Measurements from ENCODE around the gene POC1A.

The POC1A gene

DNA sequence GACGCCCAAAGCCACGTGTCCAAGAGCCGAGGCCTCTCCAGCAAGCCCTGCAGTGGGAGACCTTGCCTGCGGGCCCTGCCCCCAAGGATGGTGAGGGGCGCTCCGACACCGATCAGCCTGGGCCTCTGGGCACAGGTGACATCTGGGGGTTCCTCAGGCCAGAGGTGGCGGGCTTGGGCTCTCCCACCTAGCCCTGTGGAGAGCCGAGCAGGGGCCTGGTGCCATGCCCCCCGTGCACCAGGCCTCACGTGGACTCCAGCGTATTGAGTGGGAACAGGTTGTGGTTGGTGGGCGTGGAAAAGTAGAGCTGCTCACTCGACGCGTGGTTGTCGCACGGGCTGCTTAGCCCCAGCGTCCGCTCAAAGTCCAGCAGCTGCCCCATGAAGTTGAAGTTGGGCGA, 103.7 kb downstream of the POC1A start:
- Histone ChIP-seq H3K27ac (no peak overlapping the region), H3K36me3 (ENCODE audit: insufficient read depth) (no peaks in the 10 kb centered on the region), H3K4me2 (no peak overlapping the region), H3K79me2 (ENCODE audit: insufficient read depth, low read depth) (no peaks in the 10 kb centered on the region), H3K9ac (no peak overlapping the region), H3K4me3 (IDR thresholded peaks at IDR 0.05; ENCODE audit: insufficient read depth, low read depth, low read length) (no peak overlapping the region), H3K4me1 (ENCODE audit: low read depth, poor library complexity, severe bottlenecking) (peaks cover 7% of the 10 kb centered on the region), H2AFZ (ENCODE audit: low read depth) (no peak overlapping the region), H4K20me1 (ENCODE audit: insufficient read depth) (no peaks in the 10 kb centered on the region), H3K27me3 (ENCODE audit: insufficient read depth, low read depth) (no peaks in the 10 kb centered on the region)
- TF ChIP-seq, protein P1, sequence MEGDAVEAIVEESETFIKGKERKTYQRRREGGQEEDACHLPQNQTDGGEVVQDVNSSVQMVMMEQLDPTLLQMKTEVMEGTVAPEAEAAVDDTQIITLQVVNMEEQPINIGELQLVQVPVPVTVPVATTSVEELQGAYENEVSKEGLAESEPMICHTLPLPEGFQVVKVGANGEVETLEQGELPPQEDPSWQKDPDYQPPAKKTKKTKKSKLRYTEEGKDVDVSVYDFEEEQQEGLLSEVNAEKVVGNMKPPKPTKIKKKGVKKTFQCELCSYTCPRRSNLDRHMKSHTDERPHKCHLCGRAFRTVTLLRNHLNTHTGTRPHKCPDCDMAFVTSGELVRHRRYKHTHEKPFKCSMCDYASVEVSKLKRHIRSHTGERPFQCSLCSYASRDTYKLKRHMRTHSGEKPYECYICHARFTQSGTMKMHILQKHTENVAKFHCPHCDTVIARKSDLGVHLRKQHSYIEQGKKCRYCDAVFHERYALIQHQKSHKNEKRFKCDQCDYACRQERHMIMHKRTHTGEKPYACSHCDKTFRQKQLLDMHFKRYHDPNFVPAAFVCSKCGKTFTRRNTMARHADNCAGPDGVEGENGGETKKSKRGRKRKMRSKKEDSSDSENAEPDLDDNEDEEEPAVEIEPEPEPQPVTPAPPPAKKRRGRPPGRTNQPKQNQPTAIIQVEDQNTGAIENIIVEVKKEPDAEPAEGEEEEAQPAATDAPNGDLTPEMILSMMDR (conservative IDR thresholded peaks at IDR 0.05; ENCODE audit: low read depth, low read length) = no peak

DNA sequence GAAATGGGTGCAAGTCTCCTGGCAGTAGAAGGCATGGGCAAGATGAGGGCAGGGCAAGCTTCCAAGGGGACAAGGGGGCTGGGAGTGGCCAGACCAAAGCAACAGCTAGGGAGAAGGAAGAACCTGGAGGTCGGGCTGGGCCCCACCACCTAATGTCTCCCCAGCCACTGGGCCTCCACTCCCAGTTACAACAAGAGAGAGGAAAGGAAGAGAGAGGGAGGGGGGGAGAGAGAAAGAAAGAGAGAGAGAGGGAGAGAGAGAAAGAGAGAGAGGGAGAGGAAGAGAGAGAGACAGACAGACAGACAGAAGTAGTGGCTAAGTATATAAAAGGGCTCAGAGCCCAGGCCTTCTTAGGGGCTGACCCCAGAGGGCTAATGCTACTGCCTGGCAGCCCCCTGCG, 104.7 kb downstream of the POC1A start:
- Histone ChIP-seq H4K20me1 (ENCODE audit: insufficient read depth) (no peaks in the 10 kb centered on the region), H3K27ac (no peak overlapping the region), H3K9ac (no peak overlapping the region), H3K4me1 (ENCODE audit: low read depth, poor library complexity, severe bottlenecking) (peaks cover 4% of the 10 kb centered on the region), H2AFZ (ENCODE audit: low read depth) (no peak overlapping the region), H3K4me3 (IDR thresholded peaks at IDR 0.05; ENCODE audit: insufficient read depth, low read depth, low read length) (no peak overlapping the region), H3K36me3 (ENCODE audit: insufficient read depth) (no peaks in the 10 kb centered on the region), H3K4me2 (no peak overlapping the region), H3K27me3 (ENCODE audit: insufficient read depth, low read depth) (no peaks in the 10 kb centered on the region), H3K79me2 (ENCODE audit: insufficient read depth, low read depth) (no peaks in the 10 kb centered on the region)
- TF ChIP-seq, protein P1 (conservative IDR thresholded peaks at IDR 0.05; ENCODE audit: low read depth, low read length) = no peak

DNA sequence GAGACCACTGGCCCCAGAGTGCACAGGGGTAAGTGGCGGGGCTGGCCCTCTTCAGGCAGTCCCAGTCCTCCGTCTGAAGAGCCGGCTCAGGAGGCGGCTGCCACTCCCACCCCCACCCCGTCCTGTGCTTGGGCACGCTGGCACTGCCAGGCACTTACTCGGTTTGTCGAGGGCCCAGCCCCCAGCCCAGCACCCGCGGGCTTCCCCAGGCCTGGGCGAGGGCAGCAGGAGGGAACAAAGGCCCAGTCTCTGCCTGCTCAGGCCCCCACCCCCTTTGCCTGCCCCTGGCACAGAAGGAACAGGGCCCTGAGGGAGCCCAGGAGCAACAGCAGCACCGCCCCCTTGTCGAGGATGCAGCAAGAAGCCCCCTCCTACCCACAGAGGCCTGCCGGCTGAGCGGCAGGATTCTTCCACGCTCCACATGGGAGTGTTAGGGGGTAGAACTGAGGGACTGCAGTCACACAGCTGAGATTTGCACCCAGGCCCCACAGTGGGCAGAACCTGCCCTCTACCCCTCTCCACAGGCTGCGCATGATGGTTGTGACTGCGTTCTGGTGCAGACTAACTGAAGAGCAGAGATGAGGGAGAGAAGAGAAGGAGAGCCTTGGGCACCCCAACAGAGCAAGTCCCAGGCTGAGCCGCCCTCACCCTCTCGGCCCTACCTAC, 106.8 kb downstream of the POC1A start:
- H3K36me3 ChIP-seq (ENCODE audit: insufficient read depth) = no peaks in the 10 kb centered on the region
- no peak overlapping the region for H3K4me3 ChIP-seq (IDR thresholded peaks at IDR 0.05; ENCODE audit: insufficient read depth, low read depth, low read length)
- no peak overlapping the region for H2AFZ ChIP-seq (ENCODE audit: low read depth)
- H3K4me2 ChIP-seq = no peak overlapping the region
- H3K9ac ChIP-seq = no peak overlapping the region
- no peaks in the 10 kb centered on the region for H3K4me1 ChIP-seq (ENCODE audit: low read depth, poor library complexity, severe bottlenecking)
- H3K79me2 ChIP-seq (ENCODE audit: insufficient read depth, low read depth) = no peaks in the 10 kb centered on the region
- TF ChIP-seq, protein P1 (conservative IDR thresholded peaks at IDR 0.05; ENCODE audit: low read depth, low read length) = no peak
- H3K27me3 ChIP-seq (ENCODE audit: insufficient read depth, low read depth) = peaks cover 3% of the 10 kb centered on the region; the same call in 1 of the 2 replicates
- no peak overlapping the region for H3K27ac ChIP-seq
- H4K20me1 ChIP-seq (ENCODE audit: insufficient read depth) = no peaks in the 10 kb centered on the region

DNA sequence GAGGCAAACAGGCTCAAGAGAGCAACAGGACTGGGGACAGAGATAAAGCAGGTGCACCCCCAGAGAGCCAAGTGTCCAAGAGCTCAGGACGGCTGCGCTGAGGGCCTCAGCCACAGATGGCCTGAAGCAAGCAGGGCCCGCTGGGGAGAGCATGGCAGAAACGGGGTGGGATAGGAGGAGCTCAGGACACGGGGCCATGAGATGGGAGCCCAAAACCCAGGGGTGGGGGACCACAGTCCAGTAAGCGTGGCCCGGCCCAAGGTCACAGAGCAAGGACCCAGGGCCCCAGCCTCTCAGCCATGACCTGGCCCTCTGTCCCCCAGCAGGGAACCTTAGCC, 107.4 kb downstream of the POC1A start:
- no peaks in the 10 kb centered on the region for H3K36me3 ChIP-seq (ENCODE audit: insufficient read depth)
- H3K27ac ChIP-seq = no peak overlapping the region
- peaks cover 3% of the 10 kb centered on the region; the same call in 1 of the 2 replicates for H3K27me3 ChIP-seq (ENCODE audit: insufficient read depth, low read depth)
- no peaks in the 10 kb centered on the region for H3K4me1 ChIP-seq (ENCODE audit: low read depth, poor library complexity, severe bottlenecking)
- H3K4me2 ChIP-seq = no peak overlapping the region
- no peaks in the 10 kb centered on the region for H4K20me1 ChIP-seq (ENCODE audit: insufficient read depth)
- no peak overlapping the region for H3K4me3 ChIP-seq (IDR thresholded peaks at IDR 0.05; ENCODE audit: insufficient read depth, low read depth, low read length)
- no peak overlapping the region for H2AFZ ChIP-seq (ENCODE audit: low read depth)
- H3K79me2 ChIP-seq (ENCODE audit: insufficient read depth, low read depth) = no peaks in the 10 kb centered on the region
- TF ChIP-seq, protein P1 (conservative IDR thresholded peaks at IDR 0.05; ENCODE audit: low read depth, low read length) = no peak
- no peak overlapping the region for H3K9ac ChIP-seq

Data from KMS-11 (cell line).